ENCODE data around the gene AQP2.

Gene AQP2

GRCh38 chr12:49950273-49951251, at the start of gene AQP2:
AQP2 (plus strand) TSS chr12:49950737; CDS start chr12:49950831, 94 bp downstream.
- DNase-seq (ENCODE audit: low read depth) = no peak

DNA sequence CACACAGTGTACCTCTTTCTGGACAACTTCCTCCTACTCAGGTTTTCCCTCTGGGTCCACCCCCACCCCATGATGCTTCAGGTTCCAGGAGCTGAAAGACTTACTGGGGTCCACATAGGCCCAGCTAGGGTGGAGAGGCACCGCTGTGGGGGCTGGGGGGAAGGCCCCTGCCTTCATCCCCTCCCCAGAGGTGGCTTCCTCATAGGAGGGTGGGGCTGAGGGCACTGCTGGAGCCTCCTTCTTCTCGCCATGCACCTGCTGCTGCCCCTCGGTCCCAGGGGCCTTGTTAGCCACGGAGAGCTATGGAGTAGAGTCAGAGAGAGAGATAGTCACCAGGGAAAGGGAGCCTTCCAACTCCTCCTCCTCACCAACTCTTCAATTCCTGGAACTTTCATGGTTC, 49.5 kb upstream of the AQP2 start:
- DNase-seq (ENCODE audit: low read depth) = no peak

DNA sequence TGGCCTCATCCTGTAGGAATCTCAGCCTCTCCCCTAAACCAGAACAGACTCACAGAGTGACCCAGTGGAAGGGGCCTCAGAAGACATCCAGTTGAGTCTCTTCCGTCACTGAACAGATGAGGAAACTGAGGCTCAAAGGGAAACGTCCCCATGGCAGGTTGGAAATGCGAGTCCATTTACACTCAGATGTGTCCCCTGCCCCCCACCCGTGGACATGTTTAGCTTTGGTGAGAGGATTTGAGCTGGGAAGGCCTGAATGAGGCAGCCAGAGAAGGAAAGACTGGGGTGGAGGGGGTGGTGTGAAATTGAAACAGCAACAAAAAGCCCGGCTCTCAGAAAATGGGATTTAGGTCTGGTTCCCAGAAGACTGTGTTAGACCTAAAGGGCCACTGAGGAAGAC, 48.6 kb upstream of the AQP2 start:
- DNase-seq (ENCODE audit: low read depth) = no peak

DNA sequence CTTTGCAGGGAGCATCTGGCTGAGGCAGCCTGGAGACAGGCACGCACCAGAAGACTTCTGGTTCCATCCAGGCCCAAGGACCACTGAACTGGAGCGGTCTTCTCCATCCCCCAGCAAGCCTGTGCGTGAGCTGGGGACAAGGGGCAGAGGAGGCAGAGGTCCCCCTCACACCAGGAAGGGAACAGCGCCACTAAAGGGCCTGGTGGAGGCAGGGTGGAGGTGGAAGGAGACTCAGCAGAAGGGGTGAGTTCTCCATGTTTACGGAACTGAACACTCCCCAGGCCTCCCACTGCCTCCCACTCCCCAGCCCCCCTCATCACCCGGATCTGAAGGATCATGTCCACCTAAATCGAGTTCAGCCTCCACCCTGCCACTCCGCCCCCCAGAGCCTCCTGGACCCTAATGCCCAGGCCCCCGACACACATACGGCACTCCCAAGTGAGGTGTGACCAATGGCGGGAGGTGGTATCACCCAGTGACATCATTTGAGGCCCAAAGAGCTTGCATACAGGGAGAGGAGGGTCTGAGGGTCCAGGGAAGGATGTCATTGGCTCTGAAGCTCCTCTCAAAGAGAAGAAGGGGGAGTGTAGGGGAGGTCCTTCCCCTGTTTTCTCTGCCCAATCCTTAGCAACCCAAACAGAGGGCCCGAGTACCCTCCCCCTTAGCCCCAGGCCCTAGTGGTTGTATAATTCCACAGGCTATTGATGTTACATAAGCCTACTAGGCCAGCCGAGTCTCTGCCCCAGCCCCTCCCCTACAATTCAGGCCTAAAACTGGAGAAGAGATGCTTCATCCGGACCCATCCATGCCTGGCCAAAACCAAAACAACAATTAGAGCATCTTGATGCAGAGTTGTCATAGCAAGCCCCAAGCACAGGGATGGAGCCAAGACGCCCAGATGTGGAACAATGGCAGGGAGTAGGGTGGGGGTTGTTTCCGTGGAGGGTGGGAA, 47.9 kb upstream of the AQP2 start:
- DNase-seq (ENCODE audit: low read depth) = no peak

DNA sequence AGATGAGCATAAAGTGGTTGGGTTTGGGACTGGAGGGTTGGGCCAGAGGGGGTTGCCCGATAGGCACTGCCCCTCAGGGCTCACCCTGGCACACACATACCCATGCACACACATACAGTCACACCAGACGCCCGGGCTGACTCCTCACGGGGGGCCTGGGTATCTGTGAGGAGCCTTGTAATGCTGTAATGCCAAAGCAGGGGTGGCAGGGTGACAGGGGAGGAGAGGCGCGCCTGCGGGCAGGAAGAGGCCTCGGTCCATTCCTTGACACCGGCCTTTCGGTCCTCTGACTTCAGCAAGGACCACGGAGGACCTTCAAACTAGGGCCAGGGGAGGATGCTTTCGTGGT, 47.2 kb upstream of the AQP2 start:
- no peak for DNase-seq (ENCODE audit: low read depth)

DNA sequence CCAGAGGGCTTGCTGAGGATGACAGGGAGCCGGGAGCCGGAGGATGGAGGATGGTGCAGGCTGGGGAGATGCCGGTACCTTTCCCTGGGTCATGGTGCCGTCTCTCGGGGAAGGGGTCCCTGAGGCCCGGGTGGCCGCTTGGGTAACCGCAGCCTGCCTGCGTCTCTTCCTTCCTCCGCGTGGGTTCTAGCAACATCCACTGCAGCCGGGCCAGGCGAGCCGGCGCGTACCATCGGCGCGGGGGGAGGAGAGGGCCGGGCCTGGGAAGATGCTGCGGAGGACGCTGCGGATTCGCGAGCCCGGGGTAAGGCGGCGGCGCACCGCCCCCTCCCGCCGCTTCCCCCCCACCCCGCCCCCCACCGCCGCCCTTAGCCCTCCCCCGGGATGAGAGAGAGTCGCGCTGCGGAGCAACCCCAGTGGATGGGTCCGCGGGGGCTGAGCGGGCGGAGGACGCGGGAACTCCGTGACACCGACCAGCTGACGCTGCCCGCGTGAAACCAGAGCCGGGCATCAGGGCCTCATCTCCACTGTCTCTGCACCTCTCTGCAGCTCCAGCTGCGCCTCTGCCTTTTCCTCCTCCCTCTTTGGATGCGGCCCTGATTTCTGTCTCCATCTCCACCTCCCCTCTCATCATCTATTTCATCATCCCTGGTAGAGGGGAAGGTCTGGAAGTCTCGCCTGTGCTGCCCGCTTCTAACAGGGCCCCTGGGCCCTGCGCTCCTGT, 46.7 kb upstream of the AQP2 start, which contains the start of gene FAIM2:
FAIM2 (minus strand) TSS at position 201 of the 724 bp plus-strand sequence; CDS start at position 93, 108 bp downstream.
- DNase-seq (ENCODE audit: low read depth) = peak; percentile 19

DNA sequence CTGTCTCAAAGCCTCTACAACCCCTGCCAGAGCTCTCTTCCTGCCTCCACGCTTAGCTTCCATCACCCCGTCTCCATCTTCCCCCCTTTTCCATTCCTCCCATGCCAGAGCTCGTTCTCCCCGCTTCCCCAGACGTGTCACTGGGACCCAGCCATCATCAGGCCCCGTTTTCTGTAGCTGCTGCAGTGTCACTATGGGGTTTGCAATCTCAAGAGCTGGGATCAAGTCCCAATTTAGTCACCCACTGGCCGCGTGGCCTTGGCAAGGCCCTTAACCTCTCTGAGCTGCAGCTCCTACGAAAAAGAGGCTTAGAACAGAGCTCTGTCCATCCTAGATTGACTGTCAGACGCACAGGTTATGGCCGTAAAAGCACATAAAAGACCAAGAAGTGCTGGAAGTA, 45.9 kb upstream of the AQP2 start:
- no peak for DNase-seq (ENCODE audit: low read depth)

DNA sequence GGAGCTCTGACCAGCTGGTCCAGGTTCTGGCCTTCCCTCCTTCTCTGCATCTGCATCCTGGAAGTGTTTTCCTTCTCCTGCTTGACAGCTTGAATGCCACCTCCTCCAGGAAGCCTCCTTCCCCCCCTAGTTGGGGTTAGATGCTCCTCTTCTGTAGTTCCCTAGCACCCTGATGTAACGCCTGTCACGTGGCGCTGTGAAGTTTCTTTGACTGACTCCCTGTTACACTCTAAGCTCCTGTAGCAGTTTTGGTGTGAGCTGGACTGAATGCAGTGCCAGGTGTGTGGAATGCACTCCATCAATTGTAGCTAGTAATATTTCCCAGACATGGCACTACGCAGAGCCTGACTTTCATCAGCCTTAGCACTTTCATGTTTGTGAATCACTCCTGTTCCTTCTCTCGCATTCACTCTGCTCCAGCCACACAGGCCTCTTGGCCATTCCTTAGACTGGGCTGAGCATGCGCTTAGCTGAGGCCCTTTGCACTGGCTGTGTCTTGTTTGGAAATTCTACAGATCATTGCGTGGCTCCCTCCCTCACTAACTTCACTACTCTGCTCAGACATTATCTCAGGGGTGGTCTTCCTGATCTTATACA, 44.7 kb upstream of the AQP2 start:
- DNase-seq (ENCODE audit: low read depth) = no peak

DNA sequence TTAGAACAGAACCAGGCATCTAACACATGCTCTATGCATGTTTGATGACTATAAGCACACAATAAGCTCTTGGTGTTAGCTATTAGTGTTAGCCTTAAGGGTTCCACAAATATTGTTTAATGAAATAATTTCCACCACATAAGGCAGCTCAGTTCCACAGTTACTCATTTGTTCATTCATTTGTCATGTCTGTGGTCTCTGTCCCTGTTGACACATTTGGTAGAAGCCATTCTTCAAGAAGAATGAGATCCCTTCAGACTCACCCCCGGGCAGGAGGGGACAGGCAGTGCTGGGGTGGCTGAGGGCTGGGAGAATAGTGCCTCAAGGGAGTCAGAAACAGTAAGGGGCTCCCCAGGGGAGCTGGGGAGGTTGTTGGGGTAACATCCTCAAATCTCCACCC, 43.2 kb upstream of the AQP2 start:
- DNase-seq (ENCODE audit: low read depth) = no peak

DNA sequence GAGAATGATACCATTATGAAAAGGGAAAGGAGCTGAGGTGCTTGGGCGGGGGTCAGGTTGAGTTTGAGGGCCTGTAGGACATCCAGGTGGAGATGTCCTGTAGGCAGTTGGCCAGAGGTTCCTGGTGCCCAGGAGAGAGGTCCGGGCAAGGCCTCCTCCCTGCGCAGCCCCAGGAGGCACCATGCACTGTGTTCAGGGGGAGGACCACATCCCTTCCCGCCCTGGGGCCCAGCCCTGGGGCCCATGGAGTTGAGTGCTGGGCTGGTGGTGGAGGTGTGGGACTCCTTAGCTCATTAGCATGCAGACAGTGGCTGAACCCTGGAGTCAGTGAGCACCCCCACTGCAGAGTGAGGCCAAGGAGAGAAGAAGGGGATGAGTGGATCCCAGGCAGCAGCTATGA, 41.2 kb upstream of the AQP2 start:
- no peak for DNase-seq (ENCODE audit: low read depth)

DNA sequence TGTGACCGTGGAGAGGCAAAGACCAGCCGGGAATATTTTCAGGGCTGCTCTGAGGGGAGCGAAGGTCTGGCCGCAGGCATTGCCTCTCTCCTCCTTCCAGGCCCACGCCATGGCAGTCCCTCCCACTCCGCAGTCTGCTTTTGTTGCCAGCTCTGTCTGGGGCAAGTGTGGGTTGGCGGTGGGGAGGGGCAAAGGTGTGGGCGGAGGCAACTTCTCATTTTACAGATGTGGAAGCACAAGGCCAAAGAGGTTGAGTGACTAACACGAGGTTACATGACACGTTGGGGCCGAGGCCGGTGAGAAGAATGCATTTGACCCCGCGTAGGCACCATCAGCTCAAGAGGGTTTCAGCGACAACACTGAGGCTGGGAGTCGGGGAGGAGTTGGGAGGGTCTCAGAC, 40.7 kb upstream of the AQP2 start:
- no peak for DNase-seq (ENCODE audit: low read depth)

DNA sequence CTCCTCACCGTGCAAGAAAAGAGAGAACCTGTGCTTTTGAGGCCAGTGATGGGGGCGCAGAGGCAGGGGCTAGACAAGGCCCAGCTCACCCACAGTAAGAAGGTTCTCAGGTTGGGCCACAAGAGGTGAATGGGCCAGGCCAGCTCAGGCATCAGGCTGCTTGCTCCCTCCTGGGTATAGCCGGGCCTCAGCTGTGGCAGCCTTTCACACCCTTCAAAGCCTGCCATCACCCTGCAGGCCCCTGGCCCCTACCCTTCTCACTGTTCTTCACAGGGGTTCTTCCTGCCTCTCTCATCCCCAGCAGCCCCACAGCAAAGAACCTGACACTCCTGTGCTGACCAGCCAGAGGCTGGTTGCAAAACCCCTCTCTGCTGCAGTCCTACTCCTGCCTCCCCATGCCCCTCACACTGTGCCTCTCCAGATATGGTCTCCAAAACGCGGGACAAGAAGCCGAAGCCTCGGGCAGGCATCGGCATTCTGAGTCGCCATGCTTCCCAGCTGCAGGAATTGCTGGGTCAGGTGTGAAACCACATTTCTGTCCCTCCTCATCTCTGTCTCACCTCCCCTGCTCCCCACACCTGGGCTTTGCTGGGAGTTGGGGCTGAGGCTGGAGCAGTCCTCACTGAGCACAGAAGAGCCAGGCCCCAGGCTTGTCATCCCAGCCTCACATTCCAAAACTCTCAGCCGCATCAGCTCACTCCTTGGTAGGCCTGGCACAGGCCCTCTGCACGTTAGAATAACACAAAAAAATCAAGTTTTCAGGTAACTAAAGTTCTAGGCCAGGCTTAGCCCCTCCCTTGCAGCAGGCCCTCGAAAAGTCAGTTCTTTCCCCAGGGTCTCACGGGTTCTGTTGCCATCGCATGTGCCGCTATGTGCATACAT, 40.0 kb upstream of the AQP2 start:
- no peak for DNase-seq (ENCODE audit: low read depth)

GRCh38 chr12:49911213-49911605, 39.3 kb upstream of the AQP2 start:
- DNase-seq (ENCODE audit: low read depth) = no peak

- DNase-seq (ENCODE audit: low read depth) = no peak
These were observed 37.9 kb upstream of the AQP2 start for GRCh38 chr12:49912345-49913255.

GRCh38 chr12:49916129-49916919, 34.2 kb upstream of the AQP2 start:
- no peak for DNase-seq (ENCODE audit: low read depth)

DNA sequence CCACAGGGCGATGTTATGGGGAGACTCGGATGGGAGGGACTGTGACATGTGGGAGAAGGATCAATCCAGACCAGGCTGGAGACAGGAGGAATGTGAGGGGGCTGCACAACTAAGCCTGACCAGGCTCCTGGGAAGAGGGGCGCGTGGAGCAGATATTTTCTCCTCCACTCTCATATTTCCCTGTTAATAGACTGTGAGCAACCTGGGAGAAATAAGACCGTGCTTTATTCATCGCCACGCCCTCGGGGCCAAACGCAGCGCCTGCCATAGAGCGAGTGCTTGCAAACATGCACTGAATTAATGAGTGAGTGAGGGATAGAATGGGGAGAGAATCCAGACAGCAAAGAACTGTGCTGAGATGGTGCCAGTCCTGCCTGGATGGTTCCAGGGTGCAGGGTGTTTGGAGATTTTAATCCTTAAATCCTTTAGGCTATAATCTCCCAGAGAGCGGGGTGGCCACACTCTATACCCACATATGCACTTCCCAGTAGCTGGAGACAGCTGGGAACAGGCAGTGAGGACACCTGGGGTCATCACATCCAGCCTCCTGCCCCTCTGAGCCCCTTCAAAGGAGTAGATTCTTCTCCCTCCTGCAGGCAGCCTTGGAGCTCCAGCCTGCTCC, 33.3 kb upstream of the AQP2 start:
- DNase-seq (ENCODE audit: low read depth) = no peak

GRCh38 chr12:49917788-49918173, 32.8 kb upstream of the AQP2 start:
- no peak for DNase-seq (ENCODE audit: low read depth)

- no peak for DNase-seq (ENCODE audit: low read depth)
These were observed 30.2 kb upstream of the AQP2 start for GRCh38 chr12:49920241-49920914.
